DOHH2 (cell line): ENCODE data around the gene MYADML2.

Experiments
- H3F3A ChIP-seq: fragments of 200-600 bp; sonication (generic), shearing (Covaris generic); 2 replicates; pipeline ENCODE4 v1.6.0; 2016; ENCODE audit warnings: antibody characterized with exemption, mild to moderate bottlenecking; ENCODE audit not compliant: control insufficient read depth, insufficient read depth
- H3K27ac ChIP-seq: fragments of 200-600 bp; sonication (generic); 2 replicates; pipeline ENCODE4 v1.5.1; 2014; ENCODE audit warnings: low read depth, mild to moderate bottlenecking, low read length, moderate library complexity
- H3K27me3 ChIP-seq: fragments of 200-600 bp; sonication (generic); 2 replicates; pipeline ENCODE4 v1.6.1; 2014; ENCODE audit warnings: mild to moderate bottlenecking, low read length, mixed read lengths; ENCODE audit not compliant: control insufficient read depth
- H3K36me3 ChIP-seq: fragments of 200-600 bp; sonication (generic); 2 replicates; pipeline ENCODE4 v1.6.1; 2014; ENCODE audit warnings: mild to moderate bottlenecking, low read length, moderate library complexity, mixed read lengths; ENCODE audit not compliant: control insufficient read depth
- H3K4me1 ChIP-seq: fragments of 200-600 bp; sonication (generic); 2 replicates; pipeline ENCODE4 v1.6.1; 2014; ENCODE audit warnings: mild to moderate bottlenecking, low read length, mixed read lengths; ENCODE audit not compliant: control insufficient read depth
- H3K4me2 ChIP-seq: fragments of 200-600 bp; sonication (generic); 2 replicates; pipeline ENCODE4 v1.6.0; 2014; ENCODE audit warnings: mild to moderate bottlenecking, low read length, moderate library complexity
- H3K4me3 ChIP-seq: fragments of 200-600 bp; sonication (generic); 2 replicates; pipeline ENCODE4 v1.5.1; 2014; ENCODE audit warnings: mild to moderate bottlenecking, low read length, mixed read lengths
- H3K79me2 ChIP-seq: fragments of 200-600 bp; sonication (generic); 2 replicates; pipeline ENCODE4 v1.6.1; 2014; ENCODE audit warnings: mild to moderate bottlenecking, low read length, mixed read lengths; ENCODE audit not compliant: control insufficient read depth
- H3K9me2 ChIP-seq: fragments of 200-600 bp; sonication (generic); replicated peaks from 2 replicates; pipeline ENCODE4 v1.6.1; 2014; ENCODE audit warnings: mild to moderate bottlenecking, low read length, mixed read lengths; ENCODE audit not compliant: control insufficient read depth
- H3K9me3 ChIP-seq: fragments of 200-600 bp; sonication (generic); 2 replicates; pipeline ENCODE4 v1.6.1; 2014; ENCODE audit warnings: antibody characterized with exemption, low read length, mixed read lengths; ENCODE audit not compliant: control insufficient read depth, insufficient read depth
- H4K20me1 ChIP-seq: fragments of 200-600 bp; sonication (generic); 2 replicates; pipeline ENCODE4 v1.6.0; 2014; ENCODE audit warnings: low read depth, mild to moderate bottlenecking, antibody characterized with exemption, low read length, moderate library complexity; ENCODE audit not compliant: control insufficient read depth, insufficient read depth
- EZH2phosphoT487 ChIP-seq: fragments of 200-600 bp; sonication (generic); IDR thresholded peaks from 2 replicates; pipeline ENCODE4 v1.6.1; 2017; ENCODE audit warnings: borderline replicate concordance, mild to moderate bottlenecking, antibody characterized with exemption, low read length, moderate library complexity, mixed read lengths
- TF ChIP-seq, protein P1 (sequence below): fragments of 200-600 bp; sonication (generic); IDR thresholded peaks from one replicate; pipeline ENCODE4 v1.5.1; 2014; ENCODE audit warnings: antibody characterized with exemption, mild to moderate bottlenecking, low read depth, low read length; ENCODE audit not compliant: poor library complexity, severe bottlenecking

MYADML2 gene

DNA sequence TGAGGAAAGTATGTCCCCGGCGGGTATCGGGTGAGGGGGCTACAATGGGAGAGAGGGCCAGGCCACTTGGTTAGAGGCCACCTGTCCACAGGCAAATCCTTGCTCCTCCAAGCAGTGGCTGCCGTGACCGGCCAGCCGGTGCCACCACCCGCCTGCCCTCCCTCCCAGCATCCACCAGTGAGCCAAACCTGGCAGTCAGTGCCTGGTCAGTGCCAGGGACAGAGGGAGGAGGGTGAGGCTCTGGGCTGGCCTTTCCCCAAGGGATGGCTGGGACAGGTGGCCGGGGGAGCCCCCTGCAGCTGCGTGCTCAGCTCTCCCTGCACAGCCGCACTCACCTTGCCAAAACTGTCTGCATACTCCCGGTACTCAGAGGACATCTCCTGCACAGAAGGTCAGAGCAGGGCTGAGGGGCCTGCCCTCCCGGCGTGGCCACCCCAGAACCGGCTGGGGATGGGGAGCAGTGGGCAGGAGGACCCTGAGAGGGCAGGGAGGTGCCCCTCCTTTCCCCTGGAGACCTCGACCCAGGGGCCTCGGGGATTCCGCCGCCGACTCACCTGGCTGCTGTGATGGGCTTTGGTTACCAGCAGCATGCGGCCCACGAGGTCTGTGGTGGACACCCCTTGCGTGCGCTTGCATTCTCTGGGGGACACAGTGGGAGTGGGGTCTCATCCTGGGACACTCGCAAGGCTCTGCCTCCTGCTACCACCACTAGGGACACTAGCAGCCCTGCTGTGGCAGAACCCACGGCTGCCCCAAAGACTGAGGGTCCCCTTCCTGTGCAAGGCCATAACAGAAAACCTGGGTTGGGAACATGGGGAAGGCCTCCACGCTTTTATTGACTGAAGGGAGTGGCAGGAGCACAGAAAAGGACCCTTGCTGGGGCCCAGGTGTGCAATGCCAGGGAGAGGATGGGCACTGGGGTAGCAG, 39.6 kb downstream of the MYADML2 start:
- no peak for TF ChIP-seq EZH2phosphoT487
- TF ChIP-seq, protein P1, sequence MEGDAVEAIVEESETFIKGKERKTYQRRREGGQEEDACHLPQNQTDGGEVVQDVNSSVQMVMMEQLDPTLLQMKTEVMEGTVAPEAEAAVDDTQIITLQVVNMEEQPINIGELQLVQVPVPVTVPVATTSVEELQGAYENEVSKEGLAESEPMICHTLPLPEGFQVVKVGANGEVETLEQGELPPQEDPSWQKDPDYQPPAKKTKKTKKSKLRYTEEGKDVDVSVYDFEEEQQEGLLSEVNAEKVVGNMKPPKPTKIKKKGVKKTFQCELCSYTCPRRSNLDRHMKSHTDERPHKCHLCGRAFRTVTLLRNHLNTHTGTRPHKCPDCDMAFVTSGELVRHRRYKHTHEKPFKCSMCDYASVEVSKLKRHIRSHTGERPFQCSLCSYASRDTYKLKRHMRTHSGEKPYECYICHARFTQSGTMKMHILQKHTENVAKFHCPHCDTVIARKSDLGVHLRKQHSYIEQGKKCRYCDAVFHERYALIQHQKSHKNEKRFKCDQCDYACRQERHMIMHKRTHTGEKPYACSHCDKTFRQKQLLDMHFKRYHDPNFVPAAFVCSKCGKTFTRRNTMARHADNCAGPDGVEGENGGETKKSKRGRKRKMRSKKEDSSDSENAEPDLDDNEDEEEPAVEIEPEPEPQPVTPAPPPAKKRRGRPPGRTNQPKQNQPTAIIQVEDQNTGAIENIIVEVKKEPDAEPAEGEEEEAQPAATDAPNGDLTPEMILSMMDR, result peak; percentile 37
- H3K4me2 ChIP-seq, result no peak overlapping the region
- H3K4me3 ChIP-seq, result no peak overlapping the region
- H3K27me3 ChIP-seq, result no peaks in the 10 kb centered on the region
- H4K20me1 ChIP-seq, result no peaks in the 10 kb centered on the region; the same call in 1 of the 2 replicates
- H3K79me2 ChIP-seq, result peaks cover 17% of the 10 kb centered on the region
- no peaks in the 10 kb centered on the region for H3K9me2 ChIP-seq
- no peaks in the 10 kb centered on the region for H3K9me3 ChIP-seq
- H3K36me3 ChIP-seq, result peaks cover 63% of the 10 kb centered on the region
- no peak overlapping the region for H3K27ac ChIP-seq
- H3F3A ChIP-seq, result peaks cover 6% of the 10 kb centered on the region; the same call in 1 of the 2 replicates
- peaks cover 17% of the 10 kb centered on the region for H3K4me1 ChIP-seq

DNA sequence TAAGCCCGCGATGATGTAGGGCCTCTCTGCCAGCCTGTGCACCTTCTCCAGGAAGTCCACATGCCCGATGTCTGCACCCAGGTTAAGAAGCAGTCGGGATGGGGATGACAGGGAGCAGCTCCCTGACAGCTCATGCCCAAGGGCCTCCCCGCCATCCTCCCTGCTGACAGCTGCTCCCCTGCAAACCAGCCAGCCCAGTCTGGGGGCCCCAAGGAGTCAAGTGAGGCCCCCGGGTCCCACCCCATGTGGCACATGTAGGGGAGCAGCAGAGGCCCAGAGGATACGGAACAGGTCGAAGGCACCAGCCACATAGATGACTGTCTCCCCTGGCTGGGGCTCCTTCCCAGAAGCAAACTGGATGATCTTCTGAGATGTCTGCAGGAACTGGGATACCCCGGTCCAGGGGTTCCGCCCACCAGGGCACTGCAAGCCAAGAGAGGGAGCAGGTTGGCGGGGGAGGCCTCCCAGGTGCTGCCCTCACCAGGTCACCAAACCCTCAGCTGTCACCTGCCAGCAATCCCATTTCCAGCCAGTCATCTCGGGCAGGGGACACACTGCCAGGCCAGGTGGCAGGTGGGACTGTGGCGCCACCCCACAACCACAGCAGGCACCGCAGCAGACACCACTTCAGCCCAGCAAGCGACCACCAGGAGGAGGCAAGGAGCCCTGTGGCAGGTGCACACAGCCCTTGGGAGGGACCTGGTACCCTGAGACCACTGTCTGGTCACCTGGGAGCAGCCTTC, 40.4 kb downstream of the MYADML2 start:
- no peak overlapping the region for H3K4me2 ChIP-seq
- no peaks in the 10 kb centered on the region for H3K9me3 ChIP-seq
- H3K79me2 ChIP-seq, result peaks cover 17% of the 10 kb centered on the region
- TF ChIP-seq, protein P1, result peak; percentile 53
- no peak for TF ChIP-seq EZH2phosphoT487
- no peak overlapping the region for H3K4me3 ChIP-seq
- H3K36me3 ChIP-seq, result peaks cover 55% of the 10 kb centered on the region
- H3F3A ChIP-seq, result no peaks in the 10 kb centered on the region
- no peaks in the 10 kb centered on the region; the same call in 1 of the 2 replicates for H4K20me1 ChIP-seq
- H3K9me2 ChIP-seq, result no peaks in the 10 kb centered on the region
- H3K27me3 ChIP-seq, result no peaks in the 10 kb centered on the region; the same call in 1 of the 2 replicates
- peaks cover 14% of the 10 kb centered on the region for H3K4me1 ChIP-seq
- H3K27ac ChIP-seq, result no peak overlapping the region

DNA sequence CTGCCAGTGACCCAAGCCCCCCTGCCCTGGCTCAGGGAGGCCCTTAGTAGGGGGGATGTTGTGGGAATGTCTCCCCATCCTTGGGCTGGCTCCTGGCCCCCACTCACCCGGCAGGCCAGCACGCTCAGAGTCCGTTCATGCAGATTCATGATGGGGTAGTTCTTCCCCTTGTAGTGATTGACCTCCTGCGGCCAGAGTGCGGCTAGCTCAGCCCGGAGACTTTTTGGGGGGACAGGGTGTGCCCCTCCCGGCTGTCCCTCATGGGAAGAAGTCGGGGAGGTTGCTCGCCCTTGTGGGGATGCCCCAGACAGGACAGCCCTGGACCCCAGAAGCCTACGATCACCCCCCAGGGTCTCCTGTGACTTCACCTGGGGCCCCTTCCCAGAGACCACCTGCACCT, 41.0 kb downstream of the MYADML2 start:
- peaks cover 17% of the 10 kb centered on the region for H3K79me2 ChIP-seq
- H4K20me1 ChIP-seq, result peaks cover 4% of the 10 kb centered on the region; the same call in 1 of the 2 replicates
- H3K27ac ChIP-seq, result no peak overlapping the region
- H3K9me3 ChIP-seq, result no peaks in the 10 kb centered on the region
- no peaks in the 10 kb centered on the region for H3F3A ChIP-seq
- no peak overlapping the region for H3K4me3 ChIP-seq
- no peak overlapping the region for H3K4me2 ChIP-seq
- peaks cover 54% of the 10 kb centered on the region for H3K36me3 ChIP-seq
- TF ChIP-seq, protein P1, result no peak
- no peak for TF ChIP-seq EZH2phosphoT487
- no peaks in the 10 kb centered on the region for H3K9me2 ChIP-seq
- peaks cover 12% of the 10 kb centered on the region for H3K4me1 ChIP-seq
- peaks cover 2% of the 10 kb centered on the region for H3K27me3 ChIP-seq
